Activated CD8-positive, alpha-beta memory T cell treated with anti-CD3 and anti-CD28 coated beads, Interleukin-2, amount 50 U/mL, for 1 hour (primary cell): Measurements from ENCODE around the gene ANKRD30B.
"Not testable (repeated sequence)": the region's sequence is repeated elsewhere in the genome, so short reads cannot be mapped to it uniquely, and the experiment has no call there.

Experiments
- DNase-seq: peaks from one replicate; pipeline ENCODE4 v3.0.0-alpha.2; 2020; ENCODE audit errors: extremely low read depth

ANKRD30B gene

DNA sequence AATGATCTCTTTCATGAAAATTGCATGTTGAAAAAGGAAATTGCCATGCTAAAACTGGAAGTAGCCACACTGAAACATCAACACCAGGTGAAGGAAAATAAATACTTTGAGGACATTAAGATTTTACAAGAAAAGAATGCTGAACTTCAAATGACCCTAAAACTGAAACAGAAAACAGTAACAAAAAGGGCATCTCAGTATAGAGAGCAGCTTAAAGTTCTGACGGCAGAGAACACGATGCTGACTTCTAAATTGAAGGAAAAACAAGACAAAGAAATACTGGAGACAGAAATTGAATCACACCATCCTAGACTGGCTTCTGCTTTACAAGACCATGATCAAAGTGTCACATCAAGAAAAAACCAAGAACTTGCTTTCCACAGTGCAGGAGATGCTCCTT is 103.6 kb downstream of the ANKRD30B start:
- not testable (repeated sequence) for DNase-seq

DNA sequence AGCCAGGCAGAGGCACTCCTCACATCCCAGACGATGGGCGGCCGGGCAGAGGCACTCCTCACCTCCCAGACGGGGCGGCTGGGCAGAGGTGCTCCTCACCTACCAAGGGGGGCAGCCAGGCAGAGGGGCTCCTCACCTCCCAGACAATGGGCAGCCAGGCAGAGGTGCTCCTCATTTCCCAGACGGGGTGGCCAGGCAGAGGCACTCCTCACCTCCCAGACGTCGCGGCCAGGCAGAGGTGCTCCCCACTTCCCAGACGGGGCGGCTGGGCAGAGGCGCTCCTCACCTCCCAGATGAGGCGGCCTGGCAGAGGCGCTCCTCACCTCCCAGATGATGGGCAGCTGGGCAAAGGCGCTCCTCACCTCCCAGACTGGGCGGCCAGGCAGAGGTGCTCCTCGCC is 107.7 kb downstream of the ANKRD30B start:
- not testable (repeated sequence) for DNase-seq

DNA sequence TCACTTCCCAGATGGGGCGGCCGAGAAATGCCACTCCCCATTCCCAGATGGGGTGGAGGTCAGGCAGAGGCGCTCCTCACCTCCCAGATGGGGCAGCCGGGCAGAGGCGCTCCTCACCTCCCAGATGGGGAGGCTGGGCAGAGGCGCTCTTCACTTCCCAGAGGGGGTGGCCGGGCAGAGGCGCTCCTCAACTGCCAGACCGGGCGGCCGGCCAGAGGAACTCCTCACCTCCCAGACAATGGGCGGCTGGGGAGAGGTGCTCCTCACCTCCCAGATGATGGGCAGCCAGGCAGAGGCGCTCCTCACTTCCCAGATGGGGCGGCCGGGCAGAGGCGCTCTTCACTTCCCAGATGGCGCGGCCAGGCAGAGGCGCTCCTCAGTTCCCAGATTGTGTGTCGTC is 108.3 kb downstream of the ANKRD30B start:
- not testable (repeated sequence) for DNase-seq

DNA sequence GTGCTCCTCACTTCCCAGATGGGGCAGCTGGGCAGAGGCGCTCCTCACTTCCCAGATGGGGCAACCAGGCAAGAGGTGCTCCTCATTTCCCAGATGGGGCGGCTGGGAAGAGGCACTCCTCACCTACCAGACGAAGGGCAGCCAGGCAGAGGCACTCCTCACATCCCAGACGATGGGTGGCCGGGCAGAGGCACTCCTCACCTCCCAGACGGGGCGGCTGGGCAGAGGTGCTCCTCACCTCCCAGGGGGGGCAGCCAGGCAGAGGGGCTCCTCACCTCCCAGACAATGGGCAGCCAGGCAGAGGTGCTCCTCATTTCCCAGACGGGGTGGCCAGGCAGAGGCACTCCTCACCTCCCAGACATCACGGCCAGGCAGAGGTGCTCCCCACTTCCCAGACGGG is 110.5 kb downstream of the ANKRD30B start:
- not testable (repeated sequence) for DNase-seq

DNA sequence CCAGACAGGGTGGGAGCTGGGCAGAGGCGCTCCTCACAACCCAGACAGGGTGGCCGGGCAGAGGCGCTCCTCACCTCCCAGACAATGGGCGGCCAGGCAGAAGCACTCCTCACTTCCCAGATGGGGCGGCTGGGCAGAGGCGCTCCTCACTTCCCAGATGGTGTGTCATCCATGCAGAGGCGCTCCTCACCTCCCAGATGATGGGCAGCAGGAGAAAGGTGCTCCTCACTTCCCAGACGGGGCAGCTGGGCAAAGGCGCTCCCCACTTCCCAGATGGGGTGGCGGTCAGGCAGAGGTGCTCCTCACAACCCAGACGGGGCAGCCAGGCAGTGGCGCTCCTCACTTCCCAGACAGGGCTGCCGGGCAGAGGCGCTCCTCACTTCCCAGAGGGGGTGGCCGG is 112.0 kb downstream of the ANKRD30B start:
- DNase-seq: not testable (repeated sequence)

DNA sequence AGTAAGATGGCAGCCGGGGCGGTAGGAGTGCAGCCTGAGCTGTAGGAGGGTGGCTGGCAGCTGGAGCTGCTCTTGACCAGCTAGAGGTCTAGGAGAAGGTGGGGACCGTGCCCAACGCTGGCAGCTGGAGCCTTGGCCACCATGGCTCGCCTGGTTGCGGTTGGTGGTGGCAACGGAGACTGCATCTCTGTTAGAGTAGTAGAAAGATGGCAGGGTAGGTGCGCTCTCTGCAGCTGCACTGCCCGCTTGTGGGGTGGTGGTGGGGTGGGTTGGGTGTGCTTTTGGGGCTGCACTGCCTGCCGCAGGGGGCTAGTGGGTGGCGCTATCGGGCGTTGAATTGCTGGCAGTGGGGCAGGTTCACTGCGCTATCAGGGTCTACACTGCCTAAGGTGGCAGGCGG is 118.5 kb downstream of the ANKRD30B start:
- not testable (repeated sequence) for DNase-seq

DNA sequence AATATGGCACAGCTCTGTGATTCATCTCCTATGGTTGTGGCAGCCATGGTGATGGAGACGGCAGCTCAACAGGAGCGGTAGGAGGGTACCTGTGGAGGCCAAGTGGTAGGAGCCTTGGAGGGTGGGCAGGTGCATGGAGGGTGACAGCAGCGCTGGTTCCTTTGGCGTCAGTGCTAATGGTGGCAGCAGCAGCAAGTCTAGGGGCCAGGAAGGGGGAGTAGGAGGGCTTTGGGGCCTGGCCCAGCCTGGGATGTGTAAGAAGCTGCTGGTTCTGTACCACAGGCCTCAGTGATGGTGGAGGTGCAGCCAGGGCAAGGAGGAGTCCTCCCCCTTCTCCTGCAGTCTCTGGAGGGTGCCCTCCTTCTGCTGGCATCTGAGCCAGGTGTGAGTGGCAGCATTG is 120.0 kb downstream of the ANKRD30B start:
- DNase-seq: not testable (repeated sequence)

DNA sequence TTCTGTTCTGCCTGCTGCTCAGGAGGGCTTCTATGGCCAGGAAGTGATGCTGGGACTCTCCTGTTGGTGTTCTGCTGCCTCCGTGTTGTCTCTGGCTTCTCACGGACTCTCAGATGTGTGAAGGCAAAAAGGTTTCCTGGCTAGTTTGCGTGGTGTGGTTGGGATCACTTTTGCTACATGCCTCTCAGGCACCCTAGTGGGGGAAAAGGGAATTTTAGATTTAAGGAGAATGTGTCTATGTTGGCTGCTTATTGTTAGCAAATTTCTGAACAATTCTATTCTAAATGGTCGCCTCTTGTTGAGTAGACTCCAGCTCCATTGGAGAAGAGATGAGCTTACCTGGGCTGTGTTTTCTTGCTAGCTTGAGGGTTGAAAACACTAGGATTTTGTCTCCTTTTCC is 120.9 kb downstream of the ANKRD30B start:
- DNase-seq: not testable (repeated sequence)

DNA sequence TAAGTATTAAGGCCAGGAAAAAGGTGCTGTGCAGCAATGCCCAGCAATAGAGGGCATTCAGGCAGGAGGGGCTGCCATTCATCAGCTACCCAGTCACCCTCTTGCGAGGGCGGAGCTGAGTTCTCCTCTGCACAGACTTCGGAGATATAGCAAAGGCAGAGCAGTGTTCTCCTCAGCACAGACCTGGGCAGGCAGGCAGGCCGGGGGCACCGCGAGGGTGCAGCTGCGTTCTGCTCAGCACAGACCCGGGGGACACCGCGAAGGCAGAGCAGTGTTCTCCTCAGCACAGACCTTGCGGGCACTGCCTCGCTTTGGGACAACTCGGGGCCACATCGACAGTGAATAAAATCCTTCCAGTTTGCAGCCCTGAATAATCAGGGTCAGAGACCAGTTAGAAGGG is 130.9 kb downstream of the ANKRD30B start:
- DNase-seq: not testable (repeated sequence)

DNA sequence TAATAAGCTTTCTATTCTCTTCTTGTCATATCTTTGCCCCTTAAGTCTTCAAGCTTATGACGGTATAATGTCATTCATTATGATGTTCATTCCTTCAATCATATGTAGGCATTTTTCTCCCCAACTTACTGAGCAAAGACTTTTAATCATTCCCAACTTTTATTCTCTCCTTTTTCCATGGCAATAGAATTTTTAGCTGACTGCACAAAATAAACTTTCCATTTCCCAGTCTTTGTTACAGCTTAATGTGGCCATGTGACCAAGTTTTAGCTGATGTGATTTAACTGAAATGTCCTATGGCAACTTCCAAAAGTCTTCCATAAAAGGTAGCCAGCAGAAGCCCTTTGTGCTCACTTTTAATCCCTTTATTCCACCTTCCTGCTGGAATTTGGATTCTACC is 152.5 kb downstream of the ANKRD30B start:
- no peak for DNase-seq
